HG02981 (cell line): ENCODE measurements around the gene TMEM239.

ENCODE experiments used
- ATAC-seq: cut with Tn5 transposase; IDR thresholded peaks from one replicate; pipeline ENCODE4 v1.9.1; 2021; ENCODE audit warnings: mild to moderate bottlenecking, moderate library complexity; ENCODE audit not compliant: unreplicated experiment

The TMEM239 gene

GRCh38 chr20:2846698-2847097 lies 30.5 kb downstream of the TMEM239 start:
- no peak for ATAC-seq

- no peak for ATAC-seq
Observed at GRCh38 chr20:2847802-2848201, 31.6 kb downstream of the TMEM239 start.

- no peak for ATAC-seq
Observed at GRCh38 chr20:2849529-2849928, 33.4 kb downstream of the TMEM239 start.

GRCh38 chr20:2851086-2851485 lies 34.9 kb downstream of the TMEM239 start:
- no peak for ATAC-seq

- ATAC-seq = no peak
Observed at GRCh38 chr20:2858591-2858990, 42.4 kb downstream of the TMEM239 start.

GRCh38 chr20:2859330-2860121 lies 43.4 kb downstream of the TMEM239 start:
- no peak for ATAC-seq

- no peak for ATAC-seq
Observed at GRCh38 chr20:2864626-2865025, 48.5 kb downstream of the TMEM239 start.

GRCh38 chr20:2865101-2865500 lies 48.9 kb downstream of the TMEM239 start:
- ATAC-seq = no peak

- ATAC-seq = no peak
Observed at GRCh38 chr20:2865630-2866029, 49.5 kb downstream of the TMEM239 start.

- ATAC-seq = no peak
Observed at GRCh38 chr20:2866236-2866635, 50.1 kb downstream of the TMEM239 start.

GRCh38 chr20:2867081-2867864 lies 51.1 kb downstream of the TMEM239 start:
- ATAC-seq = no peak
